Esophagus (tissue), 2 donors: ENCODE data around the gene HKDC1. TPM values are rescaled to one million over a fixed set of nuclear protein-coding genes. Genes with fewer than 3 reads are reported as not detected.
"Not testable (repeated sequence)": the region's sequence is repeated elsewhere in the genome, so short reads cannot be mapped to it uniquely, and the experiment has no call there.

Experiments
- H3K27ac ChIP-seq, 2 donors: one replicate each; pipeline ENCODE4 v1.5.1; 2013; ENCODE audit warnings: low read depth in 2 of 2, mild to moderate bottlenecking in 2 of 2, inconsistent platforms in 1 of 2, low read length in 1 of 2, moderate library complexity in 1 of 2
- H3K27me3 ChIP-seq, 2 donors: one replicate each; pipeline ENCODE4 v1.6.1; 2013; ENCODE audit warnings: low read length in 2 of 2, control low read depth in 1 of 2, mild to moderate bottlenecking in 1 of 2; ENCODE audit not compliant: insufficient read depth in 2 of 2, control insufficient read depth in 1 of 2
- H3K36me3 ChIP-seq, 2 donors: one replicate each; pipeline ENCODE4 v1.6.1; 2013; ENCODE audit warnings: low read length in 1 of 2; ENCODE audit not compliant: control insufficient read depth in 2 of 2, insufficient read depth in 2 of 2
- H3K4me1 ChIP-seq, 2 donors: one replicate each; pipeline ENCODE4 v1.6.1; 2013; ENCODE audit warnings: low read length in 1 of 2; ENCODE audit not compliant: control insufficient read depth in 2 of 2, insufficient read depth in 2 of 2
- H3K4me3 ChIP-seq, 2 donors: one replicate each; pipeline ENCODE4 v1.5.1; 2013; ENCODE audit warnings: low read length in 2 of 2, mild to moderate bottlenecking in 2 of 2, low read depth in 1 of 2, moderate library complexity in 1 of 2
- H3K9me3 ChIP-seq, 2 donors: one replicate each; pipeline ENCODE4 v1.6.1; 2013; ENCODE audit warnings: mild to moderate bottlenecking in 2 of 2, low read depth in 1 of 2, low read length in 1 of 2, moderate library complexity in 1 of 2; ENCODE audit not compliant: control insufficient read depth in 2 of 2, insufficient read depth in 1 of 2
- WGBS, 2 donors: extraction: QIAGEN DNeasy Blood & Tissue Kit; methylation state at CpG; one replicate each; pipeline ENCODE4 v1.1.7; 2013; 5-methylcytosine and 5-hydroxymethylcytosine counted together
- polyA plus RNA-seq, 2 donors: library from polyadenylated mRNA; stranded (reverse); fragments of 200-250 nt; gene quantifications; one replicate each; pipeline ENCODE4 v1.2.3, GENCODE V29; 2013
- donor health status: healthy with polysubstance abuse.
- donor health status: Bipolar disorder and iron deficiency.

HKDC1 gene
- polyA plus RNA-seq, 2 donors = 0.12 TPM

DNA sequence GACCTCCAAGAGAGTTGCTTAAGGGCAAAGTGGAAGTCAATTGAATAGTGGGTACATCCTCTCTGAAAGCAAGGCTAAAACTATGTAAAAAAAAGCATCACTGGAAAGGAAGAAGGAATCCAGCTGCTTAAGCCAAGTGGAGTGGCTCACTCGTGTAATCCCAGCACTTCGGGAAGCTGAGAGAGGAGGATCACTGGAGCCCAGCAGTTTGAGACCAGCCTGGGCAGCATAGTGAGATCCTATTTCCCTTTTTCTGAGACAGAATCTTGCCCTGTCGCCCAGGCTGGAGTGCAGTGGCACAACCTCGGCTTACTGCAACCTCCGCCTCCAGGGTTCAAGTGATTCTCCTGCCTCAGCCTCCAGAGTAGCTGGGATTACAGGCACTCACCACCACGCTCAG, 64.3 kb downstream of the HKDC1 start:
- WGBS, 2 donors = 79 to 85% methylated on average over 6 of the region's 6 CpGs
- not testable (repeated sequence) for H3K27me3 ChIP-seq, H3K27ac ChIP-seq, H3K4me3 ChIP-seq, H3K36me3 ChIP-seq, H3K9me3 ChIP-seq, H3K4me1 ChIP-seq

DNA sequence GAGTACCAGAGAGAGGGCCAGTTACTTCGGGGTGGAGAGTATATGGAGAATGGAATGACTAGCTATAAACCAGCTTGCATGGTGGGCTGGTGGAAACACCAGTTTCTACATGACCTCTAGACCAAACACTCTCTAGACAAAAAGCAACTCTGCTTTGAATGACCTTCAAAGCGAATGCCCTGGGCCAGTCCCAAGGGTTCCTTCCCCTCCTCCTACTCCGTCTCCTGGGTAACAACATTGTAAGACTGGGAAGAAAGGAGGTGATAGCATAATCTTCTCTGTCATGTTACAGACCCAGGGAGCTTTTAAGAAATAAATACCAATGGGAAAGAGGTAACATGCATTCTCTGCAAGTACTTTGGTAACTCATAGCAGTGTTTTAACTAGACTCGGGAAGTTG, 65.6 kb downstream of the HKDC1 start:
- Histone ChIP-seq H3K4me3 (no peak overlapping the region), H3K27ac (no peak overlapping the region), H3K36me3 (no peaks in the 10 kb centered on the region), H3K4me1 (no peaks in the 10 kb centered on the region), H3K27me3 (peaks cover 0 to 3% of the 10 kb centered on the region in 2 donors), H3K9me3 (no peaks in the 10 kb centered on the region)
- WGBS, 2 donors = 77 to 81% methylated on average over 4 of the region's 4 CpGs

DNA sequence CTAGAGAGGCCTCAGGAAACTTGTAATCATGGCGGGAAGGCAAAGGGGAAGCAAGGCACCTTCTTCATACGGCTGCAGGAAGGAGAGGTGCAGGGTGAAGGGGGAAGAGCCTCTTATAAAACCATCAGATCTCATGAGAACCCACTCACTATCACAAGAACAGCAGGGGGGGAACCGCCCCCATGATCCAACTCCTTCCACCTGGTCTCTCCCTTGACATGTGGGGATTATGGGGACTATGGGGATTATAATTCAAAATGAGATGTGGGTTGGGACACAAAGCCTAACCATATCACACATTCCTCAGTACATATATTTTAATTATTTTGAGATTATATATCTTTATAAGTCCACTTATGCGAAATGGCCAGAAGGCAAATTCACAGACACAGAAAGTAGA, 67.0 kb downstream of the HKDC1 start:
- 85 to 87% methylated on average over 4 of the region's 4 CpGs for WGBS, 2 donors

DNA sequence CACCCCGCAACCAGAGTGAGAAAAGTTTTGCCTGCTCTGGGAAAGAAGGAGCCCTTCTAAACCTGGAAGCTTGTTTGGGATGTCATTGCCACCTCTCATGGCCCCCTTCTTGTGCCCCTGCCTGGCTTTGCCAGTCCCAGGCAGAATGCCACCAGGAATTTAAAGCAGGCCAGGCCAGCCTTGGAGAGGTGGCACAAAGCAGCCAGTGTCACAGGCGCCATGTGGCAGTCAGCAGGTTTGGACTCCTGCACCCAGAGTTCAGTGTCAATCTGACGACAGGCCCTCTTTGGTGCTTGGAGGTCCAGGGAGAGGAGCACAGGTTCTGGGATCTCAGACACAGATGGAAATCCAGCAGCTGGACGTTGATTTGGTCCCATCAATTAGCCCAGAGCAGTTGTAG, 70.9 kb downstream of the HKDC1 start:
- no peaks in the 10 kb centered on the region for H3K36me3 ChIP-seq
- 85 to 89% methylated on average over 4 of the region's 4 CpGs for WGBS, 2 donors
- H3K27me3 ChIP-seq = no peaks in the 10 kb centered on the region
- no peaks in the 10 kb centered on the region for H3K9me3 ChIP-seq
- H3K4me3 ChIP-seq = no peak overlapping the region
- H3K27ac ChIP-seq = no peak overlapping the region
- H3K4me1 ChIP-seq = no peaks in the 10 kb centered on the region

More for the DNA sequence above, 67.0 kb downstream of the HKDC1 start:
- Histone ChIP-seq H3K9me3 (no peaks in the 10 kb centered on the region), H3K27me3 (peaks cover 0 to 3% of the 10 kb centered on the region in 2 donors), H3K36me3 (no peaks in the 10 kb centered on the region), H3K4me3 (no peak overlapping the region), H3K4me1 (no peaks in the 10 kb centered on the region), H3K27ac (no peak overlapping the region)

DNA sequence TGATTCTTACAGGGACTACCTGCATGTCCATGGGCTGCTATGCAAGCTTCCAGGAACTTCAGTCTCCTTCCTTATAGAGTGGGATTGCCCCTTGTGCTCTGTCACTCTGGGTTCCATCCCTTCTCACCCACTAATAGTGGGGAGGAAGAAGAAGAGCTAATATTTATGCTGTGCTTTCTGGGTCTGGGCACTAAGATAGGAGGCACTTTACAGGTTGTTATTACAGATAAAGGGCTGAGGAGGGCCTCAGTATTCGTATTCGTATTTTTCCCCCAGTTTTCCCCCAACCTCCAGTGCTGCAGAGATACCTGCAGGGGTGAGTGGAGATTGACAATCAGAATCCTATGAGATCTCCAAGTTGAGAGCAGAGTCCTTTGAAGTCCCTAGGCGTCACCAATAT, 72.3 kb downstream of the HKDC1 start:
- WGBS, 2 donors = 56 to 62% methylated on average over 3 of the region's 3 CpGs
- Histone ChIP-seq H3K27me3 (no peaks in the 10 kb centered on the region), H3K9me3 (no peaks in the 10 kb centered on the region), H3K36me3 (no peaks in the 10 kb centered on the region), H3K4me3 (no peak overlapping the region), H3K4me1 (no peaks in the 10 kb centered on the region), H3K27ac (no peak overlapping the region)

DNA sequence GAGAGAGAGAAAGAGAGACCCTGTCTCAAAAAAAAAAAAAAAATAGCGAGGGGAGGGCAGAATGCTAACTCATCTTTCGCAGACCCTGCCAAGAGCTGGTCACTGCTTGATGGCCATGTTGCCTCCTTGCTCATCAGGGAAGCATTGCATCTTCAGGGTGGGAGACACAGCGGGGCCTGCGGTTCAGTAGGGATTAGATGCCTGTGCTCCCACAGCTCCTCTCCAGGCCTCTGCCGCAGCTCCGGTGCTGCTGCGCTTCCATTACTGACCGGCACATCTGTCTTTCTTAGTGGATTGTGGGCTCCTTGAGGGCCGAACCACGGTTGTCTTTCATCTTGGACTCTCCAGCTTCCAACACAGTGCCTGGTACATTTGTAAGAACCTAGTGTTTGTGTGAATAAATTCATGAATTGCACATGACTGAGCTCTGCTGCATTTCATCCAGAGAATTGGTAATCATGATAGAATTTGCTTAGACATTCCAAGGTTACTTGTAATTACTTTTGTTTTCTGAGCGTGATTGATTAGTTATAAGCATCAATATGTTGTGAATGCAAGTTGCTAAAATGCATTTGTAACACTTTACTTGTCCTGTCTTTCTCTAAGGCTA, 75.0 kb downstream of the HKDC1 start:
- no peak overlapping the region for H3K4me3 ChIP-seq
- H3K27me3 ChIP-seq = no peaks in the 10 kb centered on the region
- no peaks in the 10 kb centered on the region for H3K36me3 ChIP-seq
- no peaks in the 10 kb centered on the region for H3K9me3 ChIP-seq
- 90 to 94% methylated on average over 11 of the region's 11 CpGs for WGBS, 2 donors
- no peaks in the 10 kb centered on the region for H3K4me1 ChIP-seq
- H3K27ac ChIP-seq = no peak overlapping the region

DNA sequence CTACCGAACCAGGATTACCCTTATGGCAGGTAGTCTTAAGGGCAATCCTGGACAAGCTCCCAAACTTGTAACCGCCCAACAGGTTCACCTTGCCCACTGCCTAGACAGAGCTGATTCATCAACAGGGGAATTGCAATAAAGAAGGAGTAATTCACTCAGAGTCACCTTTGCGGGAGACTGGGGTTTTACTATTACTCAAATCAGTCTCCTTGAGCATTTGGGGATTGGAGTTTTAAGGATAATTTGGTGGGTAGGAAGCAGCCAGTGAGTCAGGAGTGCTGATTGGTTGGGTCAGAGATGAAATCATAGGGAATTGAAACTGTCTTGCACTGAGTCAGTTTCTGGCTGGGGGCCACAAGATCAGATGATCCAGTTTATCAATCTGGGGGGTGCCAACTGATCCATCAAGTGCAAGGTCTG, 83.5 kb downstream of the HKDC1 start:
- Histone ChIP-seq H3K4me3 (no peak overlapping the region), H3K36me3 (no peaks in the 10 kb centered on the region), H3K9me3 (no peaks in the 10 kb centered on the region), H3K4me1 (no peaks in the 10 kb centered on the region), H3K27ac (no peak overlapping the region), H3K27me3 (no peaks in the 10 kb centered on the region)
- WGBS, 2 donors = 69 to 79% methylated on average over 3 of the region's 3 CpGs

DNA sequence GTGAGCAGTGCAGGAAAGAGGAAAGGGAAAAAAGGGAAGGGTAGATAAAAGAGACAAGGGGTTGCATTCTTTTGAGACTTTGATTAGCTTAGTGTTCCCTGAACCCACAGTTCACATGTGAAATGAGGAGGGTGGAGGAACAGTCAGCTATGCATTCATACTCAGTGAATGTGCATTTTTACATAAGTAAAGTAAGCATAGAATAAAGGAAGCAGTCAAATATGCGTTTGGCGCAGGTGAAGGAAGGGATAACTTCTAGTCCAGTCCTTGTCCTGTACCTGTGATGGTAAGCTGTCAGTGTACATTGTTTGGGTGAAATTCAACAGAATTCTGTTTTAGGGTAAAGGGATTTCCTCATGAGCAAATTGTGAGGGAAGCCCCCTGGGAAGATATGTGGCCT, 86.3 kb downstream of the HKDC1 start:
- H3K27ac ChIP-seq = no peak overlapping the region
- H3K4me1 ChIP-seq = no peaks in the 10 kb centered on the region
- 92 to 98% methylated on average over 2 of the region's 2 CpGs for WGBS, 2 donors
- no peaks in the 10 kb centered on the region for H3K27me3 ChIP-seq
- H3K36me3 ChIP-seq = no peaks in the 10 kb centered on the region
- H3K4me3 ChIP-seq = no peak overlapping the region
- no peaks in the 10 kb centered on the region for H3K9me3 ChIP-seq

DNA sequence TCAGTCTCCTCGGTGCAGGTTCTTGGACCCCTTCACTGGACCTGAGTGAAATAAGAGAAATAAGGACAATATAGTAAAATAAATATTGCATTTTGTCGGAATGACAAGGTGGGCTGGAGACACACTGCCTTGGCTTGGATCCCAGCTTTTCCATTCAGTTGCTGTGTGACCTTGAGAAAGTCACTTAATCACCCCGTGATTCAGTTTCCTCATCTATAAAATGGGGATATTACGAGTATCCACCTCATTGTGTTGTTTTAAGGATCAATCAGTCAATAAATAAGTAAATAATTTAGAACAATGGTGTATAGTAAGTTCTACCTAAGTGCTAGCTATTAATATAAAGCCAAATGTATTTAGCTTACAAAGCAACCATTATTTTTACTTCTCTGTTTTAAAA, 87.3 kb downstream of the HKDC1 start:
- 85 to 90% methylated on average over 4 of the region's 4 CpGs for WGBS, 2 donors
- Histone ChIP-seq H3K4me3 (no peak overlapping the region), H3K36me3 (no peaks in the 10 kb centered on the region), H3K4me1 (no peaks in the 10 kb centered on the region), H3K27ac (no peak overlapping the region), H3K9me3 (no peaks in the 10 kb centered on the region), H3K27me3 (no peaks in the 10 kb centered on the region)

DNA sequence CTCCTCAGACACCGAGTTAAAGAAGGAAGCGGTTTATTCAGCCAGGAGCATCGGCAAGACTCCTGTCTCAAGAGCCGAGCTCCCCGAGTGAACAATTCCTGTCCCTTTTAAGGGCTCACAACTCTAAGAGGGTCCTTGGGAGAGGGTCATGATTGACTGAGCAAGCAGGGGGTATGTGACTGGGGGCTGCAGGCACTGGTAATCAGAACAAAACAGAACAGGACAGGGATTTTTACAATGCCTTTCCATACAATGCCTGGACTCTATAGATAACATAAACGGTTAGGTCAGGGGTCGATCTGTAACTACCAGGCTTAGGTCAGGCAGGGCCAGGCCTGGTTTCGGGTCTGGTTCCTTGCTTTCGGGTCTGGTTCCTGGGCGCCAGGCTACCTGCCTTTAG, 88.2 kb downstream of the HKDC1 start:
- H3K36me3 ChIP-seq, H3K27ac ChIP-seq, H3K27me3 ChIP-seq, H3K9me3 ChIP-seq, H3K4me1 ChIP-seq, H3K4me3 ChIP-seq: not testable (repeated sequence)
- 95 to 96% methylated on average over 10 of the region's 10 CpGs for WGBS, 2 donors
